Ramos (cell line): Measurements from ENCODE around the gene RAN.
"Not testable (repeated sequence)": the region's sequence is repeated elsewhere in the genome, so short reads cannot be mapped to it uniquely, and the experiment has no call there.

Experiments used
- in situ Hi-C: fragments of 300-500 bp; cut with MboI; formaldehyde crosslinking; loops from one replicate; pipeline ENCODE4 v1.14.3; 2022; ENCODE audit warnings: low sequenced_read_pairs; ENCODE audit not compliant: unreplicated experiment

RAN gene

DNA sequence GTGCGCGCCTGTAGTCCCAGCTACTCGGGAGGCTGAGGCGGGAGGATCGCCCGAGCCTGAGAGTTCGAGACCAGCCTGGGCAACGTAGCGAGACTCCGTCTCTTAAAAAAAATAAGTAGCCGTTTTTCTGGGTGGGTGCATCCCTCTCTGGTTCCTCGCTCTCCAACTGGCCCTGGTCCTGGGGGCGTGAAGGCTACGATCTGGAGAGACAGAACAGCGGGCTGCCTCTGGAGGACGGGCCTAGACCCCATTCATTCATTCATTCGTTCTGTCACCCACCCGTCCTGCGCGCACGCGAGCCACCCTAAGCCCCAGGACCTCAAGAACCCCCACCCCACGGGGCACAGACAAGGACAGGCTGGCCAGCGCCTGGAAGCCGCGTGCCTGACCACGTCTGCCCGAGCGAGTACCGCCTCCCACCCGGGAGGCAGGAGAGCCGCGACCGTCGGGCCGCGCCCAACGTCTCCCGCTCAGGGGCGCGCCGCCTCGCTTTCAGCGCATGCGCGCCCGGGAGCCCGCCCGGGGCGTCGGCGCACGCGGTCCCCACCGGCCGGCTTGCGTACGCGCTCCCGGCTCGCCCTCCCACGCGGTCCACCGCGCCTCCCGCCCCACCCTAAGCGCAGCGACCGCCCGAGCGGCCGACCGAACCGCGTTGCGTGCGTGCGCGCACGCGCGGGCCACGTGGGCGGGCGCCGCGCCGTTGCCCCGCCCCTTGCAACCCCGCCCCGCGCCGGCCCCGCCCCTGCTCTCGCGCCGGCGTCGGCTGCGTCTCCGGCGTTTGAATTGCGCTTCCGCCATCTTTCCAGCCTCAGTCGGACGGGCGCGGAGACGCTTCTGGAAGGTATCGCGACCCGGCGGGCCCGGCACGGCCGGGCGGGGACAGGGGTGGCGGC lies at the start of gene RAN:
Gene RAN, plus strand, starts transcription at position 781 of the 893 bp plus-strand sequence. CDS start 528 bp downstream, outside the sequence.
- in situ Hi-C loops: no loop called here

- in situ Hi-C loops: no loop called here
These were observed 46.1 kb upstream of the RAN start for GRCh38 chr12:130825771-130826150.

- in situ Hi-C loops: no loop called here
These were observed 45.6 kb upstream of the RAN start for GRCh38 chr12:130826151-130826801.

DNA sequence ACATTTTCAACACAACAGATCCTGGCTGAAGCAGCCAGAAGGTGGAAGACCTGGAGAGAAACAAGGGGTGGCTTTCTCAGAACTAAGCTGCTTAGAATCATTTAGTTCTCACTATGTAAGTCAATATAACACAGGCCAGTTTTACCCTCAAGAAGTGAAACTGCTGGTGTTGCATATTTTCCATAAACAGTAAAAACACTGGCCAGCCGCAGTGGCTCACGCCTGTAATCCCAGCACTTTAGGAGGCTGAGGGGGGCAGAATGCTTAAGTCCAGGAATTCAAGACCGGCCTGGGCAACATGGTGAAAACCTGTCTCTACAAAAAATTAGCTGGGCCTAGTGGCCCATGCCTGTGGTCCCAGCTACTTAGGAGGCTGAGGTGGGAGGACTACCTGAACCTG lies 44.4 kb upstream of the RAN start:
- in situ Hi-C loops: no loop called here

GRCh38 chr12:130828895-130829294 lies 43.0 kb upstream of the RAN start:
- in situ Hi-C loops: no loop called here

DNA sequence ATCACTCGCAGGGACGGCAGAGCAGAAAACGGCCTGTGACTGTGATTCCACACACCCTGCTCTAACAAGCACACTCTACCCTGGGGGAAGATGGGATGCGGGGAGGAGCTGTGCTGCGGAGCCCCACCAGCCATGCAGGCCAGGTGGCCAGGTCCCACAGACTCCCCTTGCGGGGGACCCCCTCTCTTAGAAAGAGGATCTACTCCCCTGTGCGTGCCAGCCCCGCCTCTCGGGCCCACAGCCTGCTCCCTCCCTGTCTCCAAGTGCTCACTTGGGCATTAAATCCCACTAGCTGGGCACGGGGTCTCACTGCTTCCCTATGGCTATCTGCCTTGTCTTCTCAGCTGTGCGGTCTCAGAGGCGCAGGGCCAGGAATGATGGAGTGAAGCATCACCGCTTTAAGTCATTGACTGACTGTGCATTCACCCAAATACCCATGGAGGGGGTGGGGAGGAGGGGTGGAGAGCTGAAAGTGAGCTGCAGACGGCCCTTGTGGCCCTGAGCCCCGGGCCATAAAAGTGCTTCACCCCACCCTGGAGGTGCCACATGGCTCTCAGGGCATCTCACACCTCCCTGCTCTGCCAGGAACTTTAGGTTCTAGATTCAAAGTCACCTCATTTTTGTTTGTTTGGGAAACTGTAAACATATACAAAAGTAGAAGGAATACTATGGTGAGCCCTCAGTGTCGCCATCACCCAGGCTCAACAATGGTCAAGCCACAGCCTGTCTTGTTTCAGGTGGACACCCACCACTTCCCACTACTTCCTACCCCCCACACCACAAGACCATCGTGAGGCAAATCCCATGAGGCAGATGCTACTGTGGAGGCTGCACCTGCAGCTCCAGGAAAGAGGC lies 42.2 kb upstream of the RAN start:
- in situ Hi-C loops: no loop called here

DNA sequence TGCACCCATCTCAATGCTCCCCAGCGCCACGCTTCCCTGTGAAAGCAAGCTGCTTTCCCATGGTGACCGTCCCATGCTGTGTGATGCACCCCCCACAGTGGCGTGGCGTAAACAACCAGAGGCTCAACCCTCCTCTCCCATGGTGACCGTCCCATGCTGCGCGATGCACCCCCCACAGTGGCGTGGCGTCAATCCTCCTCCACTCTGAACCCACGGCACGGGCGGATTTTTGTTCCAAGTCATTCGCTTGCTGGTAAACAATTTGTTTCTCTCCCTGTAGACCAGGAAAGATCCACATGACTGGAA lies 41.7 kb upstream of the RAN start:
- in situ Hi-C loops: no loop called here

DNA sequence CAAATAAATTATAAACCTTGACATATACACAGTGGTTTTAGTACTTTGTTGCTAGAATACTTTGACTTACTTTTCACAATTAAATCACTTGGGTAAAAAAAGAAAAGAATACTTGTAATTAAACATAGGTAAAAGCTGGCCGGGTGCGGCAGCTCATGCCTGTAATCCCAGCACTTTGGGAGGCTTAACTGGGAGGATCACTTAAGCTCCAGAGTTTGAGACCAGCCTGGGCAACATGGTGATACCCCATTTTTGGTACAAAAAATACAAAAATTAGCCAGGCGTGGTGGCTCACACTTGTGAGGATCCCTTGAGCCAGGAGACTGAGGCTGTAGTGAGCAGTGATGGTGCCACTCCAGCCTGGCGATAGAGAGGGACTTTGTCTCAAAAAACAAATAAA lies 40.6 kb upstream of the RAN start:
- in situ Hi-C loops: no loop called here

DNA sequence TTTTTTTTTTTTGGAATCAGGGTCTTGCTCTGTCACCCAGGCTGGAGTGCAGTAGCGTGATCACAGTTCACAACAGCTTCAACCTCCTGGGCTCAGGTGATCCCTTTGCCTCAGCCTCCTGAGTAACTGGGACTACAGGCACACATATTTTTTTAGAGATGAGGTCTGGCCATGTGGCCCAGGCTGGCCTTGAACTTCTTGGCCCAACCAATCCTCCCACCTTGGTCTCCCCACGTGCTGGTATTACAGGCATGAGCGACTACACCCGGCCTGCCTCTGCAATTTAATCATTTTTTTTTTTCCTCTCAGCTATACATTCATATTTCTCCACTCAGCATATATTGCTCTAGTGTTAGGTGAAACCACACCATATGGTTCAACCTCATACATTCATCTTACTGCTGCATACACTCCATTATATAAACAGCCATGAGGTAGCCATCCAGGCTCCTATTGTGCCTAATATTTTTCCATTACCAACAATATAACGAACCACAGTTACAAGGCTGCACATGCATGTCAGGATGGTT lies 39.9 kb upstream of the RAN start:
- in situ Hi-C loops: no loop called here

GRCh38 chr12:130832561-130833209 lies 39.2 kb upstream of the RAN start:
- in situ Hi-C loops: no loop called here

DNA sequence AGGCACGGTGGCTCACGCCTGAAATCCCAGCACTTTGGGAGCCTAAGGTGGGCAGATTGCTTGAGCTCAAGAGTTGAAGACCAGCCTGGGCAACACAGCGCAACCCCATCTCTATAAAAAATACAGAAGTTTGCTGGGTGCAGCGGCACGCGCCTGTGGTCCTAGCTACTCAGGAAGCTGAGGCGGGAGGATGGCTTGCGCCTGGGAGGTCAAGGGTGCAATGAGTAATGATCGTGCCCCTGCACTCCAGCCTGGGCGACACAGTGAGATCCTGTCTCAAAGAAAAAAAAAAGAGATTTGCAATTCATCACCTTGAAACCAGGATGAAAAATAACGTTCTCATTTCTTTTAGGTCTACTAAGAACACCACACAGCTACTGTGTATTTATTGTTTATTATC lies 36.9 kb upstream of the RAN start:
- in situ Hi-C loops: no loop called here

- in situ Hi-C loops: no loop called here
These were observed 36.4 kb upstream of the RAN start for GRCh38 chr12:130835436-130835835.

DNA sequence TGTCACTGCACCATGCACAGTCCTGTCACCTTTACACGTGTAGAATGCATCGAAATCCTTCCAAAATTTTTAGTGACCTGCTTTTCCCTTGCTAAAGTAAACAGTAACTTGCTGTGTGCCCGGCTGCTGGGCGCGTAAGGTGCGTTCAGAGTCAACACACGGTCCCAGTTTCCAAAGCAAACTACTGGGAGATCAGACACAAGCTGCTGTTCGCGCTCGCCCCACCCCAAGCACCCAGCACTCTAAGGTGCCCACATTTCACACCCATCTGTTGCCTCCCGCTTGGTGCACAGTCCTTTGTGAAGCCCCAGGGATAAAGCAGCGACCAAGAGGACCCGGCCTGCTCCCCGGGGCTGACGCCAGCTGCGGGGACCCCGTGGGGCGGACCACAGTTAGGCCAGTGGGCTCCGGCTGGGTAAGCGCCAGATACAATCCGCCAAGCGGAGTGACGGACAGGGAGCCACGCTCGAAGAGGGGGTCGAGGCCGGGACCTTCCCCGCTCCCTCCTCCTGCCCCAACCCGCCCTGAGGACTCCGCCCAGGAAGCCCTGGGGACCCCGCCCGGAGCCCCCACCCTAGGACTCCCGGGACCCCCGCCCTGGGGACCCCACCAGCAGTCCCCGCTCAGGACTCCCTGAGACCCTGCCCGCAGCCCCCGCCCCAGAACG lies 33.4 kb upstream of the RAN start:
- in situ Hi-C loops: no loop called here

- in situ Hi-C loops: no loop called here
These were observed 32.7 kb upstream of the RAN start, which contains the start of gene STX2 for GRCh38 chr12:130838951-130839769. STX2 (minus strand) TSS chr12:130839250; CDS start chr12:130839099, 151 bp downstream.

DNA sequence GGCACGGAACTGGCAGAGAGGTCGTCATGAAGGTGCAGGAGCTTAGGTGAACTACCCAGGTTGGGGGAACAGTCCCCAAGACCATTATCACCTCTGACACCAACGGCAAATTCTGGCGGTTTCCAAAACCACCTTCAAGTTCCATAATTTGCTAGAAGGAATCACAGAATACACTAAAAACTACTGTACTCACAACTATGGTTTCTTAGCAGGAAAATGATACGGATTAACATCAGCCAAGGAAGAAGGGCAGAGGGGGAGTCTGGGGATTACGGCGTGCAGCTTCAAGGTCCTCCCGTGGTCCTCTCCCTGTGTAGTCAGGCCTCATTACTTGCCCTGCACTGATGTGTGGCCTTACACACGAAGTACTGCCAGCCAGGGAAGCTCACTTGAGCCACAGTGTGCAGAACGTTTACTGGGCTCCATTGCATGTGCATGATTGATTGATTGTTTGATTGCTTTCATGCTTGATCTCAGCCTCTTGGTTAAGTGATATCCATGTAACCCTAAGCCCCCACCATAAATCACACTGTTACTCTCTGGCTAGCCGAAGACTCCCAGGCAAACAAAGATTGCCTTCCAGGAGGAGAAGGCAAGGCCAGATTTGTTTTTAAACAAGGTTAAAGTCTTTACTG lies 32.0 kb upstream of the RAN start:
- in situ Hi-C loops: no loop called here

GRCh38 chr12:130846369-130846768 lies 25.5 kb upstream of the RAN start:
- in situ Hi-C loops: no loop called here

DNA sequence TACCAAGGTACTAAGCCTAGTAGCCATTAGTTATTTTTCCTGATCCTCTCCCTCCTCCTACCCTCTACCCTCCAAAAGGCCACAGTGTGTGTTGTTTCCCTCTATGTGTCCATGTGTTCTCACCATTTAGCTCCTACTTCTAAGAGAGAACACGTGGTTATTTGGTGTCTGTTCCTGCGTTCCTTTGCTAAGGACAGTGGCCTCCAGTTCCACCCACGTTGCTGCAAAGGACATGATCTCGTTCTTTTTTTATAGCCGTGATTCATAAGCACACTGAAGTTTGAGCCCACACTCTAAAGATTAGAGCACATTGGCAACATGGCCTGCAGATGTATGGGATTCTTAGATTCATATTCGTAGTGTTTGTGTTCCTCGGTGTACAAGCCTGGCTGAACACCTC lies 24.8 kb upstream of the RAN start:
- in situ Hi-C loops: no loop called here

GRCh38 chr12:130848105-130848504 lies 23.8 kb upstream of the RAN start:
- in situ Hi-C loops: not testable (repeated sequence)
